HepG2 (cell line): ENCODE data around the gene PPP2R5E. TPM values are rescaled to one million over a fixed set of nuclear protein-coding genes. Genes with fewer than 3 reads are reported as not detected.

Experiments used
- ATAC-seq: fragments of 200-7000 bp; cut with Tn5 transposase; 3 replicates; pipeline ENCODE4 v1.9.1; 2020; ENCODE audit warnings: mild to moderate bottlenecking, moderate library complexity
- BruUV-seq: library from RNA; stranded (reverse); fragments of 400-500 nt; replicated peaks from 2 replicates; lab custom pipeline; 2021; lab: Mats Ljungman, UMichigan
- CTCF ChIA-PET: fragments of 300-600 bp; formaldehyde crosslinking; extraction: SDS; loops from one replicate; lab custom pipeline; 2021; ENCODE audit warnings: low total read pairs, inconsistent platforms, low intra/inter-chr PET ratio; lab: Yijun Ruan, JAX
- POLR2A ChIA-PET: fragments of 350-600 bp; sonication (Branson Sonifier 250); formaldehyde crosslinking; loops from one replicate; lab custom pipeline; 2020; ENCODE audit warnings: antibody characterized with exemption, inconsistent platforms; lab: Yijun Ruan, JAX
- DNase-seq: peaks from one replicate; pipeline ENCODE4 v3.0.0-alpha.2; 2015; ENCODE audit warnings: low spot score
- FAIRE-seq: peaks from 3 replicates; lab custom pipeline; 2011; peaks lifted over from hg19 to GRCh38; lab: Jason Lieb, UNC
- H2AFZ ChIP-seq: one replicate; pipeline ENCODE4 v1.6.1; 2011; ENCODE audit warnings: low read length, inconsistent platforms
- H3K27ac ChIP-seq: fragments of 300-600 bp; 3 replicates; pipeline ENCODE4 v1.8.0; 2011; ENCODE audit warnings: mixed run types, mild to moderate bottlenecking, mixed read lengths, low read length, inconsistent platforms; ENCODE audit not compliant: insufficient read depth; ENCODE audit errors: extremely low read length
- H3K27me3 ChIP-seq, 2 experiments: fragments of 200-600 bp in 1 of 2; 2 replicates in 1 of 2; 3 replicates in 1 of 2; pipeline versions ENCODE4 v1.6.0 to v1.8.0; 2011; ENCODE audit warnings: low read length in 2 of 2, mild to moderate bottlenecking in 2 of 2, moderate library complexity in 2 of 2, inconsistent platforms in 1 of 2; ENCODE audit not compliant: insufficient read depth in 2 of 2, control insufficient read depth in 1 of 2
- H3K36me3 ChIP-seq, 2 experiments: fragments of 200-600 bp in 1 of 2; replicated peaks in 1 of 2; 2 replicates in 1 of 2; 3 replicates in 1 of 2; pipeline versions ENCODE4 v1.5.1 to v1.8.0; 2011; ENCODE audit warnings: low read length in 2 of 2, inconsistent platforms in 1 of 2; ENCODE audit not compliant: insufficient read depth in 2 of 2, control insufficient read depth in 1 of 2
- H3K4me1 ChIP-seq: 2 replicates; pipeline ENCODE4 v1.5.1; 2012; ENCODE audit warnings: low read length, inconsistent platforms; ENCODE audit not compliant: insufficient read depth
- H3K4me2 ChIP-seq: 2 replicates; pipeline ENCODE4 v1.6.0; 2011; ENCODE audit warnings: low read depth, low read length, inconsistent platforms
- H3K4me3 ChIP-seq, 3 experiments: fragments of 200-600 bp in 1 of 3; sonication (generic), shearing (Covaris generic) in 1 of 3; replicated peaks in 1 of 3; 2 replicates each; pipeline ENCODE4 v1.5.1; 2011 to 2016; ENCODE audit warnings: low read length in 3 of 3, inconsistent platforms in 2 of 3, low read depth in 2 of 3, mild to moderate bottlenecking in 2 of 3, control low read depth in 1 of 3, mixed read lengths in 1 of 3; ENCODE audit not compliant: insufficient read depth in 1 of 3
- H3K79me2 ChIP-seq: one replicate; pipeline ENCODE4 v1.6.1; 2011; ENCODE audit warnings: low read length, inconsistent platforms; ENCODE audit not compliant: insufficient read depth
- H3K9ac ChIP-seq: 2 replicates; pipeline ENCODE4 v1.6.0; 2011; ENCODE audit warnings: mild to moderate bottlenecking, low read depth, low read length, inconsistent platforms; ENCODE audit not compliant: insufficient read depth
- H3K9me3 ChIP-seq: 2 replicates; pipeline ENCODE4 v1.5.1; 2012; ENCODE audit warnings: mild to moderate bottlenecking, low read length
- H4K20me1 ChIP-seq: 2 replicates; pipeline ENCODE4 v1.6.0; 2011; ENCODE audit warnings: inconsistent platforms, mild to moderate bottlenecking, low read length, moderate library complexity; ENCODE audit not compliant: insufficient read depth
- KLF11 ChIP-seq: IDR thresholded peaks from 2 replicates; pipeline ENCODE4 v1.6.1; 2016; ENCODE audit warnings: missing compliant biosample characterization
- MXD4 ChIP-seq: IDR thresholded peaks from 2 replicates; pipeline ENCODE4 v1.6.1; 2016; ENCODE audit warnings: mild to moderate bottlenecking, missing biosample characterization, missing genetic modification reagents
- MXI1 ChIP-seq: IDR thresholded peaks from 3 replicates; pipeline ENCODE4 v1.6.1; 2012; ENCODE audit warnings: low read depth, low read length, inconsistent platforms, borderline replicate concordance
- NR2F6 ChIP-seq, 2 experiments: IDR thresholded peaks; 2 replicates each; pipeline ENCODE4 v1.6.1; 2016; ENCODE audit warnings: antibody characterized with exemption in 1 of 2, mild to moderate bottlenecking in 1 of 2
- PHF5A ChIP-seq: IDR thresholded peaks from one replicate; pipeline ENCODE4 v1.6.1; 2018; ENCODE audit warnings: low read depth, missing genetic modification reagents; ENCODE audit not compliant: unreplicated experiment
- RFX1 ChIP-seq: fragments of 450-650 bp; IDR thresholded peaks from 2 replicates; pipeline ENCODE4 v1.6.1; 2017
- SAP130 ChIP-seq: IDR thresholded peaks from 2 replicates; pipeline ENCODE4 v1.6.1; 2016; ENCODE audit warnings: low read depth
- SP4 ChIP-seq: sonication (generic); formaldehyde crosslinking; IDR thresholded peaks from 2 replicates; pipeline ENCODE4 v1.8.1; 2023; ENCODE audit warnings: mild to moderate bottlenecking, missing genetic modification reagents
- TEAD2 ChIP-seq: sonication (generic); formaldehyde crosslinking; IDR thresholded peaks from 2 replicates; pipeline ENCODE4 v1.9.0; 2021; ENCODE audit warnings: missing genetic modification reagents
- YEATS4 ChIP-seq: sonication (generic); formaldehyde crosslinking; IDR thresholded peaks from 2 replicates; pipeline ENCODE4 v1.4.0; 2020; ENCODE audit warnings: missing genetic modification reagents, borderline replicate concordance
- ZNF251 ChIP-seq: sonication (generic); formaldehyde crosslinking; IDR thresholded peaks from 2 replicates; pipeline ENCODE4 v1.9.0; 2021; ENCODE audit warnings: mild to moderate bottlenecking, missing genetic modification reagents
- ZNF605 ChIP-seq: sonication (generic); formaldehyde crosslinking; IDR thresholded peaks from 2 replicates; pipeline ENCODE4 v1.8.0; 2022; ENCODE audit warnings: mild to moderate bottlenecking, missing genetic modification reagents
- WGBS: methylation state at CpG from one replicate; pipeline ENCODE4 v1.1.6; 2017; ENCODE audit warnings: low lambda C conversion rate; 5-methylcytosine and 5-hydroxymethylcytosine counted together
- in situ Hi-C: cut with HindIII; loops from 2 replicates; pipeline ENCODE4 v1.10.0; 2017; ENCODE audit warnings: low pct_unique_long_range_greater_than_20kb; ENCODE audit not compliant: extremely low pct_ligation_motif_present
- intact Hi-C: fragments of 100-400 bp; cut with micrococcal nuclease; formaldehyde crosslinking; loops from one replicate; pipeline ENCODE4 v1.10.0; 2022; ENCODE audit not compliant: unreplicated experiment
- polyA plus RNA-seq, 8 experiments: library from polyadenylated mRNA; depleted of rRNA in 3 of 8; stranded (reverse) in 7 of 8; unstranded in 1 of 8; fragments of >200 nt; fragmentation: Illumina TruSeq in 4 of 8; extraction: Trizol in 4 of 8; gene quantifications; 2 replicates each; pipeline versions ENCODE4 v1.2.1 to v1.2.3, GENCODE V29; 2011 to 2016; ENCODE audit warnings: low read depth in 4 of 8, missing spikeins in 1 of 8, mixed read lengths in 1 of 8; ENCODE audit not compliant: insufficient read depth in 1 of 8
- total RNA-seq, 5 experiments: library from RNA; depleted of rRNA; stranded (reverse); fragments of >200 nt; fragmentation: Illumina TruSeq; extraction: Trizol; gene quantifications; 2 replicates each; pipeline ENCODE4 v1.2.3, GENCODE V29; 2016; ENCODE audit warnings: low read depth in 1 of 5
- TF ChIP-seq, protein P1 (sequence below): sonication (generic); formaldehyde crosslinking; IDR thresholded peaks from 2 replicates; pipeline ENCODE4 v1.4.0; 2020; ENCODE audit warnings: missing genetic modification reagents, borderline replicate concordance
- TF ChIP-seq, protein P2 (sequence below): sonication (generic); formaldehyde crosslinking; IDR thresholded peaks from 2 replicates; pipeline ENCODE4 v1.4.0; 2020; ENCODE audit warnings: mild to moderate bottlenecking, missing genetic modification reagents
- TF ChIP-seq, protein P3 (sequence below): IDR thresholded peaks from 2 replicates; pipeline ENCODE4 v1.6.1; 2012; ENCODE audit warnings: inconsistent platforms
- TF ChIP-seq, protein P4 (sequence below): IDR thresholded peaks from 2 replicates; pipeline ENCODE4 v1.6.1; 2016; ENCODE audit warnings: missing biosample characterization, missing genetic modification reagents, low read depth
- TF ChIP-seq, protein P5 (sequence below): IDR thresholded peaks from 2 replicates; pipeline ENCODE4 v1.6.1; 2016; ENCODE audit warnings: control low read depth

PPP2R5E gene
- total and polyA plus RNA-seq, 2 of the 13 experiments (the other 11 are each of a cell fraction or from before 2014, with no cell fraction given), result 8.9 to 11.0 TPM

DNA sequence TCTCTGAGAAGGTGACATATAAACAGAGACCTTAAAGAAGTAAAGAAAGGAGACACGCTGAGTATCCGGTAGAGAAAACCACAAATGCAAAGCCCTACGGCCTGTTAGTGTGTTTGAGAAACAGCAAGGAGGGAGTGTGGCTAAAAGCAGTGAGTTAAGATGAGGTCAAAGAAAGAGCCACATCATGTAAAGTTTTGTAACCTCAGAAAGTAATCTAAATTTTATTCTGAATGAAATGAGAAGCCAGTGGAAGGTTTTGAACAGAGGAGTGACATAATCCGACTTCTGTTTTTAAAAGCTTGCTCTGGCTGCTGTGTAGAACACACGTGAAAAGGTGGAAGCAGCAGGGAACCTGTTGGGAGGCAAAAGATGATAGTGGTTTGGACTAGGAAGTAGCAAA lies 32.6 kb downstream of the PPP2R5E start (continued):
- TF ChIP-seq, protein P1, sequence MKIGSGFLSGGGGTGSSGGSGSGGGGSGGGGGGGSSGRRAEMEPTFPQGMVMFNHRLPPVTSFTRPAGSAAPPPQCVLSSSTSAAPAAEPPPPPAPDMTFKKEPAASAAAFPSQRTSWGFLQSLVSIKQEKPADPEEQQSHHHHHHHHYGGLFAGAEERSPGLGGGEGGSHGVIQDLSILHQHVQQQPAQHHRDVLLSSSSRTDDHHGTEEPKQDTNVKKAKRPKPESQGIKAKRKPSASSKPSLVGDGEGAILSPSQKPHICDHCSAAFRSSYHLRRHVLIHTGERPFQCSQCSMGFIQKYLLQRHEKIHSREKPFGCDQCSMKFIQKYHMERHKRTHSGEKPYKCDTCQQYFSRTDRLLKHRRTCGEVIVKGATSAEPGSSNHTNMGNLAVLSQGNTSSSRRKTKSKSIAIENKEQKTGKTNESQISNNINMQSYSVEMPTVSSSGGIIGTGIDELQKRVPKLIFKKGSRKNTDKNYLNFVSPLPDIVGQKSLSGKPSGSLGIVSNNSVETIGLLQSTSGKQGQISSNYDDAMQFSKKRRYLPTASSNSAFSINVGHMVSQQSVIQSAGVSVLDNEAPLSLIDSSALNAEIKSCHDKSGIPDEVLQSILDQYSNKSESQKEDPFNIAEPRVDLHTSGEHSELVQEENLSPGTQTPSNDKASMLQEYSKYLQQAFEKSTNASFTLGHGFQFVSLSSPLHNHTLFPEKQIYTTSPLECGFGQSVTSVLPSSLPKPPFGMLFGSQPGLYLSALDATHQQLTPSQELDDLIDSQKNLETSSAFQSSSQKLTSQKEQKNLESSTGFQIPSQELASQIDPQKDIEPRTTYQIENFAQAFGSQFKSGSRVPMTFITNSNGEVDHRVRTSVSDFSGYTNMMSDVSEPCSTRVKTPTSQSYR (CRISPR knock-in tag), result no peak
- TF ChIP-seq YEATS4 (no peak), ZNF251 (no peak), NR2F6 (IDR thresholded peaks at IDR 0.05) (no peak), NR2F6 (CRISPR knock-in tag; IDR thresholded peaks at IDR 0.05) (no peak), TEAD2 (CRISPR knock-in tag) (no peak), SP4 (CRISPR knock-in tag) (no peak), ZNF605 (no peak), SAP130 (CRISPR knock-in tag) (no peak), PHF5A (CRISPR knock-in tag) (no peak)
- TF ChIP-seq, protein P2, sequence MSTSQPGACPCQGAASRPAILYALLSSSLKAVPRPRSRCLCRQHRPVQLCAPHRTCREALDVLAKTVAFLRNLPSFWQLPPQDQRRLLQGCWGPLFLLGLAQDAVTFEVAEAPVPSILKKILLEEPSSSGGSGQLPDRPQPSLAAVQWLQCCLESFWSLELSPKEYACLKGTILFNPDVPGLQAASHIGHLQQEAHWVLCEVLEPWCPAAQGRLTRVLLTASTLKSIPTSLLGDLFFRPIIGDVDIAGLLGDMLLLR (CRISPR knock-in tag), result no peak

DNA sequence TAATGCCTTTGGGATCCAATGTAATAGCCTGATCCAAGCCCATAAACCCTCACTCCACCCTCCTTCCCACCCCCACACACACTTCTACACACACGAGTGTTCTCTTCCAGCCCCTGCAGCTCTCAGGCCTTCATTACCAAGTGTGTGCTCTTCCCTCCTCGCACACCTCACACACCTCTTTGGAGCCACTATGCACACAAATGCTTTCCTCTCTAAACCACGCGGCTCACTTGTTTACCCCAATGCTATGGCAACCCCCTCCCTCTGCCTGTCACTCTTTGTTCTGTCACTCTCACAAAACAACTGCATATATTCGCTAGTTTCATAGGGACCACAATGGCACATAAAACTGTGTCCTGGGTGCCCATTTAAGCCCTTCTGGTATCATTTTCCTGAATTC lies 35.1 kb downstream of the PPP2R5E start:
- H3K27me3 ChIP-seq, result no peaks in the 10 kb centered on the region
- intact Hi-C loops, result no loop called here
- POLR2A ChIA-PET, result interaction anchor here (1.5 kb wide), 1 partner anchor 36 kb away, joined by 4 read pairs; no protein-coding TSS in a partner anchor
- ATAC-seq (peak; percentile 87), DNase-seq (peak; percentile 48), FAIRE-seq (no peak)
- no peaks in the 10 kb centered on the region for H3K9me3 ChIP-seq
- H3K79me2 ChIP-seq, result peaks cover 72% of the 10 kb centered on the region
- BruUV-seq, result no TSS peak
- no peak overlapping the region for H2AFZ ChIP-seq
- peaks cover 28% of the 10 kb centered on the region for H3K4me1 ChIP-seq
- H4K20me1 ChIP-seq, result peaks cover 3% of the 10 kb centered on the region; the same call in 1 of the 2 replicates
- peaks cover 3 to 6% of the 10 kb centered on the region in 2 experiments; a peak in 3 of 5 replicates for H3K36me3 ChIP-seq
- CTCF ChIA-PET, result no interaction called here
- in situ Hi-C loops, result no loop called here
- 65% methylated on average over 5 of the region's 5 CpGs for WGBS
- no peak overlapping the region for H3K9ac ChIP-seq
- peak overlapping the region; percentile 25 for H3K27ac ChIP-seq
- H3K4me2 ChIP-seq, result no peak overlapping the region
- H3K4me3 ChIP-seq, result no peak overlapping the region
- TF ChIP-seq, protein P3, sequence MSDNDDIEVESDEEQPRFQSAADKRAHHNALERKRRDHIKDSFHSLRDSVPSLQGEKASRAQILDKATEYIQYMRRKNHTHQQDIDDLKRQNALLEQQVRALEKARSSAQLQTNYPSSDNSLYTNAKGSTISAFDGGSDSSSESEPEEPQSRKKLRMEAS, result peak; percentile 57; the same call in 1 of the 2 replicates
- peak; percentile 71; the same call in 1 of the 2 replicates for TF ChIP-seq RFX1
- TF ChIP-seq KLF11 (CRISPR knock-in tag), result no peak
- TF ChIP-seq SAP130 (CRISPR knock-in tag), result peak; percentile 75
- TF ChIP-seq MXI1, result peak; percentile 82; the same call in 2 of the 3 replicates
- TF ChIP-seq, protein P4, sequence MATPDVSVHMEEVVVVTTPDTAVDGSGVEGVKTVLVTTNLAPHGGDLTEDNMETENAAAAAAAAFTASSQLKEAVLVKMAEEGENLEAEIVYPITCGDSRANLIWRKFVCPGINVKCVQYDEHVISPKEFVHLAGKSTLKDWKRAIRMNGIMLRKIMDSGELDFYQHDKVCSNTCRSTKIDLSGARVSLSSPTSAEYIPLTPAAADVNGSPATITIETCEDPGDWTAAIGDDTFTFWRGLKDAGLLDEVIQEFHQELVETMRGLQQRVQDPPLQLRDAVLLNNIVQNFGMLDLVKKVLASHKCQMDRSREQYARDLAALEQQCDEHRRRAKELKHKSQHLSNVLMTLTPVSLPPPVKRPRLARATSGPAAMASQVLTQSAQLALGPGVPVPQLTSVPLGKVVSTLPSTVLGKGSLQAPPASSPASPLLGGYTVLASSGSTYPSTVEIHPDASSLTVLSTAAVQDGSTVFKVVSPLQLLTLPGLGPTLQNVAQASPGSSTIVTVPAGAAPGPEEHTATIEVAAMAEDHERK (CRISPR knock-in tag), result no peak
- TF ChIP-seq, protein P5, sequence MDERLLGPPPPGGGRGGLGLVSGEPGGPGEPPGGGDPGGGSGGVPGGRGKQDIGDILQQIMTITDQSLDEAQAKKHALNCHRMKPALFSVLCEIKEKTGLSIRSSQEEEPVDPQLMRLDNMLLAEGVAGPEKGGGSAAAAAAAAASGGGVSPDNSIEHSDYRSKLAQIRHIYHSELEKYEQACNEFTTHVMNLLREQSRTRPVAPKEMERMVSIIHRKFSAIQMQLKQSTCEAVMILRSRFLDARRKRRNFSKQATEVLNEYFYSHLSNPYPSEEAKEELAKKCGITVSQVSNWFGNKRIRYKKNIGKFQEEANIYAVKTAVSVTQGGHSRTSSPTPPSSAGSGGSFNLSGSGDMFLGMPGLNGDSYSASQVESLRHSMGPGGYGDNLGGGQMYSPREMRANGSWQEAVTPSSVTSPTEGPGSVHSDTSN (CRISPR knock-in tag), result peak; percentile 43; the same call in 1 of the 2 replicates
- TF ChIP-seq MXD4, result peak; percentile 54; the same call in 1 of the 2 replicates
